MV-4-11 (cell line): ENCODE results near the gene SRBD1.

ENCODE experiments used
- DNase-seq: peaks from one replicate; lab custom pipeline; 2025; lab: John Stamatoyannopoulos, UW

Gene SRBD1

DNA sequence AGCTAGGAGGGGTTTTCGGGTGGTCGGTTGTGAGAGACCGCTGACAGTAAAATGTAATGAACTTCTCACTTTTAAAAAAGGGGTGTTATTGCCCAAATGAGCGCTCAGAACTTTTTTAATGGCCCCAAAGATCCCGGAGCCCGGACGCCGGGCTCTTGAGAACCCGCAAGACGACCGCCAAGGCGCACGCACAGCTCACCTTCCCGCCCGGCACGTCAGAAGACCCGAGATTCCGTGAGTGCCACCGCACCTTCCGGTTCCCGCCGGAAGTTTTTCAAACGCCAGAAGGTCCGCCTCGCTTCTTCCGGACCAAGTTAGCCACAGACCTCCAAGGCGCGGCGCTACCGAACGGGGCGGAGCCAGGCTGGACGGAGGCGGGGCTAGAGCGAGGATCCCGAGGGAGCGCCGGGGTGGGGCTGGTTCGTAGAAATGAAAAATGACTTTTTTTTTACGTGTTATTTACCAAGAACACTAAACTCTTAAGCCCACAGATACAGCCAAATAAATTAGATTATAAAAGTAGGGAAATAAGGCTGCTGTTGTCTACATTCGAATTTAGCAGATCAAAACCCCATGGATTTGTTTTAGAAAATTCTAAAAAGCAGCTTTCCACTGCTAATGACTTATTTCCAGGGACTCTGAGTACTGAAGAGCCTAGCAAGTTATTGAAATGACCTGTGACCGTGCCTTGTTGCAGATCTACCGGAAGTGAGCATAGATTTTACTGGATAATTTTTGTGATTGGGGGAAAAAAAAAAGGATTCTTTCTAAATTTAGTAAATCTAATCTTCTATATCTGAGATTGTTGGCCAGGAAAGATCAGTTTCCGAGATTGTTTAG is at the start of gene SRBD1:
Gene SRBD1, minus strand, starts transcription at position 248 of the 840 bp plus-strand sequence. CDS start 5,826 bp downstream, outside the sequence.
- DNase-seq = peak; percentile 93

- no peak for DNase-seq
Measured at GRCh38 chr2:45654250-45654649, 43.2 kb upstream of the SRBD1 start.

GRCh38 chr2:45653122-45653913 is 42.3 kb upstream of the SRBD1 start:
- peak; percentile 14 for DNase-seq

DNA sequence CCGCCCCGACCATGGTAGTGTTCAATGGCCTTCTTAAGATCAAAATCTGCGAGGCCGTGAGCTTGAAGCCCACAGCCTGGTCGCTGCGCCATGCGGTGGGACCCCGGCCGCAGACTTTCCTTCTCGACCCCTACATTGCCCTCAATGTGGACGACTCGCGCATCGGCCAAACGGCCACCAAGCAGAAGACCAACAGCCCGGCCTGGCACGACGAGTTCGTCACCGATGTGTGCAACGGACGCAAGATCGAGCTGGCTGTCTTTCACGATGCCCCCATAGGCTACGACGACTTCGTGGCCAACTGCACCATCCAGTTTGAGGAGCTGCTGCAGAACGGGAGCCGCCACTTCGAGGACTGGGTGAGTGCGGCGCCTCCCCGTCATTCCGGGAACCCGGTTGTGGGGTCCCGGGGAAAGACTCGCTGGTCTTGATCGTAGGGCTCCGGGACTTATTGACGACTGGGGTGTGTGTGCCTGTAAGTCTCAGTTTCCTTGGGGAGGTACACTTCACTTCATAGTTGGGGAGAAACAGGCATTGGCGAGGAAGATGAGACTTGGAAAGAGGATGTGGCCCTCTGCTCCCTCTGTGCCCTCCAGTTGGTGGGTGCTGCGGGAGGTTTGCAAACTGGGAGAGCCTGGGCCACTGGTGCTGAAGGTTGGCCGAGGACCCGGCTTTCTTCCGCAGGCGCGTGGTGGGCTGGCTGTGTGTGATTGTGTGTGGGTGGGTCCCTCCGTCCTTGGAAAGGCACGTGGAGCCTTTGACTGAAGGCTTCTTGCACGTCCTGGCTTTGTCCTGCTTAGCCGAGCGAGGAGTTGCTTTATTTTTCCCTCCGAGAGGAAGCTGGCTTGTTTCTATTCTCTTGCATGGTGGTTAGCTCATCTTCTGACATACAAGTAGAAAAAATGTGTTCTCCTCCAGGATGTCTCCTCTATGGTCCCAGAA is 41.3 kb upstream of the SRBD1 start:
- peak; percentile 71 for DNase-seq

DNA sequence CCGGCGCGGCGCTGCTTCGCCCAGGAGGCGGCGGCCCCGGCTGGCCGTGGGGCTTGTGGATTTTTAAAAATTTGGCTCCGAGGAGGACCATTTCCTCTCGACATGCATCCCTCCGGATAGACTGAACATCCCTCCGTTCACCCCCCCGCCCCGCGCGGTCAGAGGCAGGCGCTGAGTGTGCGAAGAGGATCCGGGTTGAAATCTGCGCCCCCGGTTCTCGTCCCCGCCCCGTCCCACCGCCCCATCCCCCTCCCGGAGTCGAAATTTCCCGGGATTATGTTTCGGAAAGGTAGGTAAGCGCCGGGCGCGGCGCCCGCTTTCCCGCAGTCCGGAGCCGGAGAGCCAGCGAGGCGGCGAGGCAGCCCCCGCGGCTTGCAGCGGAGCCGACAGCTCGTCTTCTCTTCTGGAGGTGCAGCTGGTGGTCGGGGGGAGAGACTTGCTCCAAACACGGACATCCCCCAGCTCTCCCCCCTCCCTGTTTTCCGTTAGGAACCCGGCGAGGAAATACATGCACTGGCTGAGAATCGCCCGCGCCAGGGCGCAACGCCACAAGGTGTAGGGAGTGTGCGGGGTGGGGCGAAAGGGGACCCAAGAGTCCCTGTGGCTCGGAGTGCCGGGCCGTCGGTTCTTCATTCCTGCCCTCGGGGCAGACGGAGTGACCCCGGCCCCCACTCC is 40.5 kb upstream of the SRBD1 start, which contains the start of gene PRKCE:
Gene PRKCE, plus strand, starts transcription at position 261 of the 675 bp plus-strand sequence.
- no peak for DNase-seq

GRCh38 chr2:45650851-45651414 is 39.9 kb upstream of the SRBD1 start:
- peak; percentile 91 for DNase-seq

DNA sequence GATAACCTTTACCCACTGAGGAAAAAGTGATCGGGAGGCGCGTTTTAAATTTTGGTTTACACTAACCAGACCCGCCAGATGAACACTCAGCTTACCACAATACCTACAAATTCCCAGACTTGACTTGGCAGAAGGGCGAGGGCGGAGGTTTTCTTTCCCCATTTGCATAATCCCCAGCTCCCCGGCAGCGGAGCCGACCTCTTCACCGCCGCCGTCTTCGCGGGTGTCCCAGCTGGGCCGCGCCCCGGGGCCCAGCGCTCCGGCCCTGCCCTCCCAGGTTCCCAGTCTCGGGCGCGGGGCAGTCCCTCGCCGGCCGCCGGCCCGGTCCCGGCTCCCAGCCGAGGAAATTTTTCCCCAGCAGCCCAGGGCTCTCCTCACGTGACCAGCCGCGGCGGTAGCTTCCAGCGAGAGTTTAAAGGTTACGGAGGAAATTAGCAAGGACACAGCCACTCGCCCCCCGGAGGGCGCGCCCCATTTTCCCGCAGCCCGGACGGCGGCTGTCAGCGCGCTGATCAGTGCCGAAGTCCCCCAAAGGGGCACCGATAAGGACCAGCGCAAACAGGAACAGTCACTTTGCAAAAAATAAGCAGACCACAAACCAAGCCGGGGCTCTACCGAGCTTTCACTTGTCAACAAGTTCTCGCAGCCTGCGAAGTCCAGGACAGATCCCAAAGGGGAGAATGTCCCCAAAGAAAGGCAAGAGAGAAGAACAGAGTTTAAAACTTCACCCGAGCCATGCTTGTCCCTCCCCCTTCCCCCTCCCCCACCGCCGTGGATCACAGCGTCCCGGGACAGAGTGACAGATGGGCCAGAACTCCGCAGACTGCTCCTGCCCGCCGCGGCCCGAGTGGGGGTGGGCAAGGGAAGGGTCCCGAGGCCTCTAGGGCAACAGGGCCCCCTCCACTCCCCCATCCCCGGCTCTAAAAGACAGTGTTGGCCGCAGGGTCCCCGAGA is 39.1 kb upstream of the SRBD1 start:
- peak; percentile 23 for DNase-seq

- DNase-seq = no peak
Measured at GRCh38 chr2:45649462-45649857, 38.4 kb upstream of the SRBD1 start.

DNA sequence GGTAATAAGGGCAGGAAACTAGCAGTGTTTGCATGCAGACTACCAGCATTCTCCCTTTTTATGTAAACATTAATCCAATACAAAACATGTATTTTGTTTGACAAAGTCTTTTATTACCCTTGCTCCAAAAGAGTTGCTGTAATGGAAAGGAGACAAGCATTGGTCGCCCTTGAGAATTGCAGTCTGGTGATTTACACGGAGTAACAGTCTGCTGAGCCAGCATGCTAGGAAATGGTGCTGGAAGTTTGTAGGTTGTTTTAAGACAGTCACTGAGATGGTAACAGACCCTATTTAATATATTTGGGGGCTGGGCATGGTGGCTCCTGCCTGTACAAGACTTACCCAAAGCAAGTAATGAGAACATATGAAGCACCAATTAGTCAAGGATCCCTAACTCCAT is 37.6 kb upstream of the SRBD1 start:
- DNase-seq = no peak

GRCh38 chr2:45647986-45648520 is 37.0 kb upstream of the SRBD1 start:
- no peak for DNase-seq

DNA sequence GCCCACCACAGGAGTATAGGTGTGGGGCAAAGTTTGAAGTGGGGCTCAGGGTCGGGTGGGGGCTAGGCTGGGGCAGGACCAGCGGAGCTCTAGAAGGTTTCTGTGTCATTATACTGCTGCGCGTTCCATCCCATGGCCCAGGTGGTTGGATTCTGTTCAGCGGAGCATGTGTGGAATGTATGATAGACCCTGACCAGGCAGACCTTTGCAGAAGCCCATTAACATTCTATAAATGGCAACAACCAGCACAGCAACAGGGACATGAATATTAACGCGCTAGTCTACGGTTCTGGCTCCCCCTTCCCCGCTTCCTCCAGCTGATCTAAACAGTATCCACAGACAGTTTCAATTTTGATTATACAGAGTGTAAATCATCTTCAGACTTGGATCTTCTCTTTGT is 36.3 kb upstream of the SRBD1 start:
- DNase-seq = no peak

DNA sequence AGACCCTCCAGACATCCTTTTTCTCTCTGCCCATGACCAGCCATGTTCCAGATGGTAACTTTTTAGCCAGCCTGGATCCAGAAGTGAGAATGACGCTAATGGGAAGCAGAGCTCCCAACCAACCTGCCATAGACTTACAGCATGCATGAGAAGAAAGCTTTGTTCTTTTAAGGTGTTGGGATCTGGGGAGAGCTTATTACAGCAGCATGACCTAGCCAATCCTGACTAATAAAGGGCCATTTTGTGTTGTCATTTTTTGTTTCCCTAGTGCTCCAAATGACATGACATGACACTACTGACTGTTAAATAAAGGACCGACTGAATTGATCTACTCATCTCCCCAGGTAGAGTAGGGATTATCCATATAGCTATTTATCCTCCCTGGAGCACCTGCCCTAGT is 35.2 kb upstream of the SRBD1 start:
- DNase-seq = no peak

- peak; percentile 29 for DNase-seq
Measured at GRCh38 chr2:45643543-45644542, 32.8 kb upstream of the SRBD1 start.

- no peak for DNase-seq
Measured at GRCh38 chr2:45643095-45643494, 32.0 kb upstream of the SRBD1 start.

DNA sequence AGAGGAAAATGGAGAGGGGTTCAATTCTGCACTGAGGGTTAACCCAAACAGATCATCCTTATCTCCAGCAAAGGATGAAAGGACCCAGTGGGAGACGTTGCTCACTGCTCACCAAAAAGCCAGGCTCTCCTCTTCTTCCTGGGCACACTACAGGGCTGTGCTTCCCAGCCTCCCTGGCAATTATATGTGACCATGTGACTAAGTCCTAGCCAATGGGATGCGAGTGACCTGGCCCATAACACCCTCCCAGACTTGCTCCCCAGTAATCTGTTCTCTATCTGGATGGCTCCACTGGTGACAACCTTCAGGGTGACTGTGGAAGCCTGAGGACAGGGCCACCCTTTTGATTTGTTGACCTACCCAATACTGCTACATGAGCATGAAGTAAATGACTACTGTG is 29.5 kb upstream of the SRBD1 start:
- DNase-seq = no peak

DNA sequence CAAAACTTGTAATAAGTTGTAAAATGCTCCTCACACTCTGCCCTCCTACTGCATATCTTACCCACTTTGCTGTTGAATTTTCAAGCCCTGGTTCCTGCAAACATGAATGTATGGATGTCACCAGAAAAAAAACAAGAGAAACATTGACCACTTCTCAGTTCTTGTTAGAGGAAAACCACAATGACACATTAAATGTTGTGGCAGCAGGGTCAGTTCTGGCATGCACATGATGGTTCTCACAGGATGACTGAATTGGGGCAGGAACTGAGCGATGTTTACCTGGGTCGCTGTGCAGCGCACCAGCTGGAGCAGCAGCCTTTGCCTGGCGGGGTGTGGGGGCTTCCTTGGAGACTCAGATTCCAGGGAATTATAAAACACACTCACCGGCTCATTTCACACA is 26.4 kb upstream of the SRBD1 start:
- peak; percentile 90 for DNase-seq

DNA sequence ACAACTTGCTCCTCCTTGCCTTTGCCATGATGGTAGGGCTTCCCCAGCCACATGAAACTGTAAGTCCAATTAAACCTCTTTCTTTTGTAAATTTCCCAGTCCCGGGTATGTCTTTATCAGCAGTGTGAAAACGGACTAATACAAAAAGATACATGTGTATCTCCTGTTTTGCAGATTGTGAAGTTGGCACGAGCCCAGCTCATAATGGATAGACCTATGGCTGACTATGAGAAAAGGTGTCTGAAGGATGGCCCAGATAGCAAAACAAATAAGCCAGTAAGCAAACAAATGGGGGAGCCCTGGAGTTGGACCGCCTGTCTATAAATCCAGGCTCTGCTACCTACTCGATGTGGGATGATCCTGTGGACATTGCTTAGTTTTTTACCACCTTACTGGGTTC is 24.9 kb upstream of the SRBD1 start:
- no peak for DNase-seq

GRCh38 chr2:45634223-45634622 is 23.2 kb upstream of the SRBD1 start:
- DNase-seq = no peak
